IMR-90 (cell line): ENCODE data around the gene PELI1. TPM values are rescaled to one million over a fixed set of nuclear protein-coding genes. Genes with fewer than 3 reads are reported as not detected.

Source experiments
- ATAC-seq: fragments of 200-7000 bp; cut with Tn5 transposase; 2 replicates; pipeline ENCODE4 v1.9.1; 2020; ENCODE audit warnings: low read depth, mild to moderate bottlenecking, moderate library complexity
- BruUV-seq: library from RNA; stranded (reverse); fragments of 400-500 nt; replicated peaks from 2 replicates; lab custom pipeline; 2021; lab: Mats Ljungman, UMichigan
- CTCF ChIA-PET: fragments of 300-600 bp; formaldehyde crosslinking; extraction: SDS; loops from one replicate; lab custom pipeline; 2021; ENCODE audit warnings: antibody characterized with exemption; lab: Yijun Ruan, JAX
- POLR2A ChIA-PET: fragments of 300-600 bp; sonication (Branson Sonifier 250); formaldehyde crosslinking; loops from one replicate; lab custom pipeline; 2022; ENCODE audit warnings: antibody characterized with exemption; ENCODE audit not compliant: unreplicated experiment; lab: Charles Lee
- DNase-seq: peaks from one replicate; pipeline ENCODE4 v3.0.0; 2013
- H2AFZ ChIP-seq: replicated peaks from 2 replicates; pipeline ENCODE3; 2013; ENCODE audit warnings: low read length, mild to moderate bottlenecking; ENCODE audit not compliant: poor library complexity
- H2AK5ac ChIP-seq: 2 replicates; pipeline ENCODE4 v1.6.1; 2013; ENCODE audit warnings: low read depth, low read length, inconsistent platforms
- H2AK9ac ChIP-seq: replicated peaks from 2 replicates; pipeline ENCODE3; 2013; ENCODE audit warnings: mild to moderate bottlenecking, low read depth, low read length, moderate library complexity; ENCODE audit not compliant: poor library complexity
- H2BK120ac ChIP-seq: 2 replicates; pipeline ENCODE4 v1.6.1; 2013; ENCODE audit warnings: low read depth, low read length, inconsistent platforms
- H2BK15ac ChIP-seq: 3 replicates; pipeline ENCODE4 v1.6.1; 2013; ENCODE audit warnings: low read depth, low read length, inconsistent platforms
- H2BK20ac ChIP-seq: 2 replicates; pipeline ENCODE4 v1.6.1; 2013; ENCODE audit warnings: low read depth, mild to moderate bottlenecking, inconsistent platforms, low read length, moderate library complexity
- H2BK5ac ChIP-seq: 2 replicates; pipeline ENCODE4 v1.6.1; 2013; ENCODE audit warnings: mild to moderate bottlenecking, low read depth, low read length, inconsistent platforms; ENCODE audit not compliant: poor library complexity, severe bottlenecking
- H3K14ac ChIP-seq: replicated peaks from 2 replicates; pipeline ENCODE4 v1.6.1; 2013; ENCODE audit warnings: low read depth, low read length, inconsistent platforms
- H3K18ac ChIP-seq: 2 replicates; pipeline ENCODE4 v1.6.1; 2013; ENCODE audit warnings: low read depth, low read length, control low read depth
- H3K23ac ChIP-seq: 2 replicates; pipeline ENCODE4 v1.6.1; 2013; ENCODE audit warnings: low read depth, low read length, inconsistent platforms
- H3K27ac ChIP-seq: 2 replicates; pipeline ENCODE4 v1.5.1; 2013; ENCODE audit warnings: mild to moderate bottlenecking, control low read depth, low read length; ENCODE audit not compliant: insufficient read depth
- H3K27me3 ChIP-seq: 2 replicates; pipeline ENCODE4 v1.6.1; 2013; ENCODE audit warnings: low read length; ENCODE audit not compliant: control insufficient read depth, insufficient read depth
- H3K36me3 ChIP-seq: 2 replicates; pipeline ENCODE4 v1.6.1; 2013; ENCODE audit warnings: low read length, mixed read lengths; ENCODE audit not compliant: control insufficient read depth, insufficient read depth
- H3K4ac ChIP-seq: 2 replicates; pipeline ENCODE4 v1.6.1; 2013; ENCODE audit warnings: low read depth, low read length, inconsistent platforms
- H3K4me1 ChIP-seq: 2 replicates; pipeline ENCODE4 v1.6.1; 2013; ENCODE audit warnings: low read length, mixed read lengths; ENCODE audit not compliant: control insufficient read depth, insufficient read depth
- H3K4me2 ChIP-seq: 2 replicates; pipeline ENCODE4 v1.6.1; 2013; ENCODE audit warnings: low read depth, mild to moderate bottlenecking, control low read depth, low read length, moderate library complexity
- H3K4me3 ChIP-seq: 2 replicates; pipeline ENCODE4 v1.5.1; 2013; ENCODE audit warnings: low read depth, mild to moderate bottlenecking, control low read depth, low read length, moderate library complexity; ENCODE audit not compliant: insufficient read depth
- H3K56ac ChIP-seq: 2 replicates; pipeline ENCODE4 v1.6.1; 2013; ENCODE audit warnings: low read length, inconsistent platforms; ENCODE audit not compliant: insufficient read depth; ENCODE audit errors: extremely low read depth
- H3K79me1 ChIP-seq, 2 experiments: 2 replicates each; pipeline ENCODE4 v1.6.1; 2013; ENCODE audit warnings: low read length in 2 of 2, inconsistent platforms in 1 of 2, low read depth in 1 of 2
- H3K9ac ChIP-seq: 2 replicates; pipeline ENCODE4 v1.6.1; 2013; ENCODE audit warnings: low read depth, low read length, control low read depth
- H3K9me1 ChIP-seq: 2 replicates; pipeline ENCODE4 v1.6.1; 2013; ENCODE audit warnings: low read length, inconsistent platforms; ENCODE audit not compliant: insufficient read depth
- H3K9me3 ChIP-seq: 2 replicates; pipeline ENCODE4 v1.6.1; 2013; ENCODE audit warnings: low read length; ENCODE audit not compliant: control insufficient read depth, insufficient read depth
- H4K20me1 ChIP-seq: 2 replicates; pipeline ENCODE4 v1.6.1; 2013; ENCODE audit warnings: low read length, inconsistent platforms; ENCODE audit not compliant: insufficient read depth
- H4K5ac ChIP-seq: 2 replicates; pipeline ENCODE4 v1.6.1; 2013; ENCODE audit warnings: mild to moderate bottlenecking, low read depth, low read length, control low read depth
- H4K8ac ChIP-seq, 2 experiments: 2 replicates each; pipeline ENCODE4 v1.6.1; 2013; ENCODE audit warnings: low read depth in 2 of 2, low read length in 2 of 2, control low read depth in 1 of 2, inconsistent platforms in 1 of 2
- H4K91ac ChIP-seq: 2 replicates; pipeline ENCODE4 v1.6.1; 2013; ENCODE audit warnings: low read depth, low read length, inconsistent platforms; ENCODE audit not compliant: insufficient read depth
- BHLHE40 ChIP-seq: fragments of 150-350 bp; IDR thresholded peaks from 2 replicates; pipeline ENCODE4 v1.6.1; 2016; ENCODE audit warnings: mild to moderate bottlenecking, low read depth, low read length
- CEBPB ChIP-seq: IDR thresholded peaks from 2 replicates; pipeline ENCODE4 v1.6.1; 2012; ENCODE audit warnings: low read depth, low read length, improper control_type of control experiment
- CHD1 ChIP-seq: IDR thresholded peaks from 2 replicates; pipeline ENCODE4 v1.6.1; 2012; ENCODE audit warnings: low read depth, low read length, improper control_type of control experiment
- ELK1 ChIP-seq: fragments of 150-350 bp; IDR thresholded peaks from 2 replicates; pipeline ENCODE4 v1.6.1; 2016; ENCODE audit warnings: low read depth, mild to moderate bottlenecking, low read length, moderate library complexity, borderline replicate concordance
- FOS ChIP-seq: fragments of 150-350 bp; IDR thresholded peaks from 2 replicates; pipeline ENCODE4 v1.6.1; 2016; ENCODE audit warnings: low read depth, low read length
- MAFK ChIP-seq: IDR thresholded peaks from 2 replicates; pipeline ENCODE4 v1.6.1; 2012; ENCODE audit warnings: low read depth, low read length, improper control_type of control experiment
- MAZ ChIP-seq: IDR thresholded peaks from 2 replicates; pipeline ENCODE4 v1.6.1; 2012; ENCODE audit warnings: low read depth, mild to moderate bottlenecking, low read length, improper control_type of control experiment, moderate library complexity, borderline replicate concordance
- MXI1 ChIP-seq: IDR thresholded peaks from 2 replicates; pipeline ENCODE4 v1.6.1; 2012; ENCODE audit warnings: low read depth, mild to moderate bottlenecking, low read length, moderate library complexity, borderline replicate concordance
- NFE2L2 ChIP-seq: fragments of 150-350 bp; IDR thresholded peaks from 2 replicates; pipeline ENCODE4 v1.6.1; 2016; ENCODE audit warnings: low read depth, mild to moderate bottlenecking, low read length
- POLR2A ChIP-seq: IDR thresholded peaks from 2 replicates; pipeline ENCODE4 v1.6.1; 2012; ENCODE audit warnings: mild to moderate bottlenecking, low read depth, low read length
- RAD21 ChIP-seq: IDR thresholded peaks from 2 replicates; pipeline ENCODE4 v1.6.1; 2012; ENCODE audit warnings: low read length, improper control_type of control experiment
- RCOR1 ChIP-seq: IDR thresholded peaks from 2 replicates; pipeline ENCODE4 v1.6.1; 2012; ENCODE audit warnings: mild to moderate bottlenecking, low read length, improper control_type of control experiment; ENCODE audit not compliant: insufficient replicate concordance
- RFX5 ChIP-seq: IDR thresholded peaks from 2 replicates; pipeline ENCODE4 v1.8.0; 2012; ENCODE audit warnings: low read depth, mild to moderate bottlenecking, low read length, moderate library complexity
- SMC3 ChIP-seq: fragments of 150-350 bp; IDR thresholded peaks from 2 replicates; pipeline ENCODE4 v1.6.1; 2016; ENCODE audit warnings: low read depth, mild to moderate bottlenecking, antibody characterized with exemption, low read length, moderate library complexity
- WGBS, 2 experiments: methylation state at CpG; one replicate each; pipeline versions ENCODE4 v1.1.5 to v1.1.7; 2013; ENCODE audit warnings: missing lambda C conversion rate in 2 of 2; ENCODE audit not compliant: insufficient read length in 1 of 2; ENCODE audit errors: extremely low coverage in 2 of 2; 5-methylcytosine and 5-hydroxymethylcytosine counted together
- dilution Hi-C: fragments of 300-500 bp; cut with HindIII; formaldehyde crosslinking; loops from one replicate; pipeline ENCODE4 v1.14.3; 2018; ENCODE audit warnings: low sequenced_read_pairs; ENCODE audit not compliant: unreplicated experiment
- in situ Hi-C: fragments of 300-500 bp; cut with MboI; formaldehyde crosslinking; loops from 3 replicates; pipeline ENCODE4 v1.14.3; 2019; ENCODE audit warnings: low sequenced_read_pairs, inconsistent platforms, mixed read lengths
- intact Hi-C: fragments of 100-400 bp; cut with micrococcal nuclease; formaldehyde crosslinking; loops from 2 replicates; pipeline ENCODE4 v1.10.0; 2022
- polyA plus RNA-seq, 3 experiments: library from polyadenylated mRNA; depleted of rRNA; stranded (reverse); fragments of >200 nt; gene quantifications; 2 replicates each; pipeline ENCODE4 v1.2.3, GENCODE V29; 2012; ENCODE audit warnings: low replicate concordance in 1 of 3
- total RNA-seq: library from RNA; depleted of rRNA; stranded (reverse); fragments of >200 nt; gene quantifications from 2 replicates; pipeline ENCODE4 v1.2.3, GENCODE V29; 2012
- TF ChIP-seq, protein P1 (sequence below): conservative IDR thresholded peaks from 2 replicates; pipeline ENCODE4 v1.5.1; 2012; ENCODE audit warnings: mild to moderate bottlenecking, low read depth, low read length, improper control_type of control experiment
- TF ChIP-seq, protein P2 (sequence below): fragments of 150-350 bp; IDR thresholded peaks from 2 replicates; pipeline ENCODE4 v1.6.1; 2017; ENCODE audit warnings: mild to moderate bottlenecking, antibody characterized with exemption, low read length, low read depth

Gene PELI1
- total and polyA plus RNA-seq, 2 of the 4 experiments (the other 2 are of a cell fraction) = 2.2 to 2.5 TPM

- Histone ChIP-seq H2BK20ac (no peak overlapping the region), H2BK15ac (no peak overlapping the region), H3K4me3 (no peak overlapping the region), H4K5ac (no peak overlapping the region), H2BK120ac (no peak overlapping the region), H2BK5ac (no peak overlapping the region), H4K20me1 (no peaks in the 10 kb centered on the region), H3K56ac (no peak overlapping the region), H3K9me3 (no peaks in the 10 kb centered on the region), H2AFZ (peak overlapping the region; percentile 87), H3K14ac (no peak overlapping the region), H3K18ac (no peak overlapping the region), H3K9ac (no peak overlapping the region), H3K4me2 (no peak overlapping the region), H3K27me3 (no peaks in the 10 kb centered on the region), H3K36me3 (no peaks in the 10 kb centered on the region), H2AK5ac (no peak overlapping the region), H3K9me1 (peaks cover 7% of the 10 kb centered on the region; the same call in 1 of the 2 replicates), H3K27ac (no peak overlapping the region), H4K8ac (no peak overlapping the region), H3K23ac (no peak overlapping the region), H3K4me1 (peaks cover 8% of the 10 kb centered on the region; the same call in 1 of the 2 replicates), H2AK9ac (no peak overlapping the region), H3K4ac (no peak overlapping the region), H3K79me1 (no peaks in the 10 kb centered on the region), H4K91ac (no peak overlapping the region)
- POLR2A ChIA-PET = no interaction called here
- intact Hi-C loops = no loop called here
- no TSS peak for BruUV-seq
- dilution Hi-C loops = loop anchor here (25.0 kb wide), 1 partner anchor 249 kb away; no protein-coding TSS in a partner anchor
- CTCF ChIA-PET = no interaction called here
- no CpG with 5 or more reads among the region's 3 CpGs for WGBS, 2 experiments
- TF ChIP-seq MAZ = no peak
- TF ChIP-seq ELK1 = no peak
- TF ChIP-seq MAFK = no peak
- TF ChIP-seq BHLHE40 = no peak
- TF ChIP-seq MXI1 = no peak
- TF ChIP-seq RFX5 = no peak
- no peak for TF ChIP-seq POLR2A
- TF ChIP-seq RAD21 = no peak
- no peak for TF ChIP-seq SMC3
- no peak for TF ChIP-seq NFE2L2
- TF ChIP-seq FOS = no peak
- TF ChIP-seq, protein P1, sequence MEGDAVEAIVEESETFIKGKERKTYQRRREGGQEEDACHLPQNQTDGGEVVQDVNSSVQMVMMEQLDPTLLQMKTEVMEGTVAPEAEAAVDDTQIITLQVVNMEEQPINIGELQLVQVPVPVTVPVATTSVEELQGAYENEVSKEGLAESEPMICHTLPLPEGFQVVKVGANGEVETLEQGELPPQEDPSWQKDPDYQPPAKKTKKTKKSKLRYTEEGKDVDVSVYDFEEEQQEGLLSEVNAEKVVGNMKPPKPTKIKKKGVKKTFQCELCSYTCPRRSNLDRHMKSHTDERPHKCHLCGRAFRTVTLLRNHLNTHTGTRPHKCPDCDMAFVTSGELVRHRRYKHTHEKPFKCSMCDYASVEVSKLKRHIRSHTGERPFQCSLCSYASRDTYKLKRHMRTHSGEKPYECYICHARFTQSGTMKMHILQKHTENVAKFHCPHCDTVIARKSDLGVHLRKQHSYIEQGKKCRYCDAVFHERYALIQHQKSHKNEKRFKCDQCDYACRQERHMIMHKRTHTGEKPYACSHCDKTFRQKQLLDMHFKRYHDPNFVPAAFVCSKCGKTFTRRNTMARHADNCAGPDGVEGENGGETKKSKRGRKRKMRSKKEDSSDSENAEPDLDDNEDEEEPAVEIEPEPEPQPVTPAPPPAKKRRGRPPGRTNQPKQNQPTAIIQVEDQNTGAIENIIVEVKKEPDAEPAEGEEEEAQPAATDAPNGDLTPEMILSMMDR = no peak
- TF ChIP-seq, protein P2, sequence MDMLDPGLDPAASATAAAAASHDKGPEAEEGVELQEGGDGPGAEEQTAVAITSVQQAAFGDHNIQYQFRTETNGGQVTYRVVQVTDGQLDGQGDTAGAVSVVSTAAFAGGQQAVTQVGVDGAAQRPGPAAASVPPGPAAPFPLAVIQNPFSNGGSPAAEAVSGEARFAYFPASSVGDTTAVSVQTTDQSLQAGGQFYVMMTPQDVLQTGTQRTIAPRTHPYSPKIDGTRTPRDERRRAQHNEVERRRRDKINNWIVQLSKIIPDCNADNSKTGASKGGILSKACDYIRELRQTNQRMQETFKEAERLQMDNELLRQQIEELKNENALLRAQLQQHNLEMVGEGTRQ = no peak
- TF ChIP-seq CHD1 = no peak
- TF ChIP-seq RCOR1 = no peak
- TF ChIP-seq CEBPB = no peak
- ATAC-seq = no peak
- no peak for DNase-seq
- in situ Hi-C loops = no loop called here
Measured at GRCh38 chr2:64063454-64063853, 80.8 kb downstream of the PELI1 start.
